GM12874 (cell line): Measurements from ENCODE around the gene SLC13A5.

Experiments used
- TF ChIP-seq, protein P1 (sequence below): IDR thresholded peaks from 2 replicates; pipeline ENCODE4 v1.5.1; 2011; ENCODE audit warnings: low read depth, mild to moderate bottlenecking, control low read depth, low read length, moderate library complexity; ENCODE audit not compliant: insufficient read depth

The SLC13A5 gene

GRCh38 chr17:6660101-6660500 is 53.1 kb downstream of the SLC13A5 start:
- TF ChIP-seq, protein P1, sequence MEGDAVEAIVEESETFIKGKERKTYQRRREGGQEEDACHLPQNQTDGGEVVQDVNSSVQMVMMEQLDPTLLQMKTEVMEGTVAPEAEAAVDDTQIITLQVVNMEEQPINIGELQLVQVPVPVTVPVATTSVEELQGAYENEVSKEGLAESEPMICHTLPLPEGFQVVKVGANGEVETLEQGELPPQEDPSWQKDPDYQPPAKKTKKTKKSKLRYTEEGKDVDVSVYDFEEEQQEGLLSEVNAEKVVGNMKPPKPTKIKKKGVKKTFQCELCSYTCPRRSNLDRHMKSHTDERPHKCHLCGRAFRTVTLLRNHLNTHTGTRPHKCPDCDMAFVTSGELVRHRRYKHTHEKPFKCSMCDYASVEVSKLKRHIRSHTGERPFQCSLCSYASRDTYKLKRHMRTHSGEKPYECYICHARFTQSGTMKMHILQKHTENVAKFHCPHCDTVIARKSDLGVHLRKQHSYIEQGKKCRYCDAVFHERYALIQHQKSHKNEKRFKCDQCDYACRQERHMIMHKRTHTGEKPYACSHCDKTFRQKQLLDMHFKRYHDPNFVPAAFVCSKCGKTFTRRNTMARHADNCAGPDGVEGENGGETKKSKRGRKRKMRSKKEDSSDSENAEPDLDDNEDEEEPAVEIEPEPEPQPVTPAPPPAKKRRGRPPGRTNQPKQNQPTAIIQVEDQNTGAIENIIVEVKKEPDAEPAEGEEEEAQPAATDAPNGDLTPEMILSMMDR = no peak

DNA sequence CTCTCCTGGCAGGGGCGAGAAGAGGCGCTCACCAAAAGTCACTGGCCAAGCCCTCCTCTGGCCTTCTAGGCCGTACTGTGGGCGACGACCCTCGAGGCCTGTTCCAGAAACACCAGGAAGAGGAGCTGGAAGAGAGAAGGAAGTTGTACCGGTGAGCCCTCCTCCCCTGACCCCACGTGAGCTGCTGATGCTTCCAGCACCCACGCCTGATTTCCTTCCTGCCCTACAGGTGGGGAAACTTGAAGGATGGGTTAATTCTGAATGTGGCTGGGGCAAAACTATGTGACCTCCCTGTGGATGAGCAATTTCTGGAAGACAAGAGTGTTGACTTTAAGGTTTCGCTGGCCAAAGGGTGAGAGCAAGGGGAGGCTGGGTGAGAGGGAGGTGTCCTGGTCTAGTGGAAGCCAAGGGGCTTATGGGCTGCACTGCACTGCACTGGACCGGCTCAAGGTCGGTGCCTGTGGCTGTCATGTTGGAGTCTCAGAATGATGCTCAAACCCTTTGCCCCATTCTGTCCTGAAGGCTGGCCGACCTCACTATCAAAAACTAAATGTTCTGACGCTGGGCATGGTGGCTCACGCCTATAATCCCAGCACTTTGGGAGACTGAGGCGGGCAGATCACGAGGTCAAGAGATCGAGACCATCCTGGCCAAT is 55.4 kb downstream of the SLC13A5 start:
- TF ChIP-seq, protein P1 = no peak

- TF ChIP-seq, protein P1 = no peak
Observed at GRCh38 chr17:6654841-6655731, 58.1 kb downstream of the SLC13A5 start.

- TF ChIP-seq, protein P1 = no peak
Observed at GRCh38 chr17:6651919-6652452, 61.2 kb downstream of the SLC13A5 start.

- TF ChIP-seq, protein P1 = no peak
Observed at GRCh38 chr17:6651354-6651918, 61.7 kb downstream of the SLC13A5 start, which contains the start of the genes C17orf100 and MED31. Gene C17orf100 (plus strand): TSS chr17:6651762. CDS start chr17:6651914, 152 bp downstream. Gene MED31 (minus strand): TSS chr17:6651605. CDS start chr17:6651528, 77 bp downstream.

GRCh38 chr17:6648181-6648580 is 65.0 kb downstream of the SLC13A5 start:
- TF ChIP-seq, protein P1 = peak; percentile 23; the same call in 1 of the 2 replicates
